Measurements from ENCODE around the gene AGK. TPM values are rescaled to one million over a fixed set of nuclear protein-coding genes. Genes with fewer than 3 reads are reported as not detected.
A peak's percentile ranks its signal among the peaks of the same experiment; 100 is the strongest.

The AGK gene
- total RNA-seq, 1 experiment from 2014 or later = 35.4 TPM

GRCh38 chr7:141527076-141527475, 24.1 kb upstream of the AGK start:
- ChIA-PET CTCF (no interaction called here), POLR2A (no interaction called here)
- no peak for DNase-seq (ENCODE audit: unreplicated experiment)
- Mint-ChIP-seq H3K4me3 (ENCODE audit: unreplicated experiment) (no peak overlapping the region), H3K27ac (ENCODE audit: low read depth, unreplicated experiment) (no peak overlapping the region), H3K27me3 (ENCODE audit: insufficient read depth, unreplicated experiment) (peaks cover 22% of the 10 kb centered on the region), H3K4me1 (ENCODE audit: insufficient read depth, unreplicated experiment) (no peaks in the 10 kb centered on the region), H3K9me3 (ENCODE audit: unreplicated experiment) (no peaks in the 10 kb centered on the region), H3K36me3 (ENCODE audit: insufficient read depth, unreplicated experiment) (no peaks in the 10 kb centered on the region)
- intact Hi-C loops (cut with micrococcal nuclease) = no loop called here
- no TSS peak for BruUV-seq (replicated peaks)
- TF ChIP-seq CTCF (IDR thresholded peaks at IDR 0.05; ENCODE audit: unreplicated experiment) = no peak

- DNase-seq (ENCODE audit: unreplicated experiment) = no peak
- CTCF ChIA-PET = interaction anchor here (0.5 to 0.6 kb wide), 3 partner anchors 79 to 725 kb away, joined by 3 to 4 read pairs (median 3); no protein-coding TSS in a partner anchor
- intact Hi-C loops (cut with micrococcal nuclease) = no loop called here
- peaks cover 22% of the 10 kb centered on the region for H3K27me3 Mint-ChIP-seq (ENCODE audit: insufficient read depth, unreplicated experiment)
- no peak for TF ChIP-seq CTCF (IDR thresholded peaks at IDR 0.05; ENCODE audit: unreplicated experiment)
- no peaks in the 10 kb centered on the region for H3K36me3 Mint-ChIP-seq (ENCODE audit: insufficient read depth, unreplicated experiment)
- H3K9me3 Mint-ChIP-seq (ENCODE audit: unreplicated experiment) = no peaks in the 10 kb centered on the region
- BruUV-seq (replicated peaks) = no TSS peak
- H3K4me3 Mint-ChIP-seq (ENCODE audit: unreplicated experiment) = no peak overlapping the region
- no peak overlapping the region for H3K27ac Mint-ChIP-seq (ENCODE audit: low read depth, unreplicated experiment)
- no peaks in the 10 kb centered on the region for H3K4me1 Mint-ChIP-seq (ENCODE audit: insufficient read depth, unreplicated experiment)
- POLR2A ChIA-PET = no interaction called here
Observed at GRCh38 chr7:141528399-141528798, 22.8 kb upstream of the AGK start.

GRCh38 chr7:141533149-141533949, 17.9 kb upstream of the AGK start:
- Mint-ChIP-seq H3K36me3 (ENCODE audit: insufficient read depth, unreplicated experiment) (no peaks in the 10 kb centered on the region), H3K4me3 (ENCODE audit: unreplicated experiment) (no peak overlapping the region), H3K27ac (ENCODE audit: low read depth, unreplicated experiment) (no peak overlapping the region), H3K4me1 (ENCODE audit: insufficient read depth, unreplicated experiment) (no peaks in the 10 kb centered on the region), H3K27me3 (ENCODE audit: insufficient read depth, unreplicated experiment) (peaks cover 23% of the 10 kb centered on the region), H3K9me3 (ENCODE audit: unreplicated experiment) (no peaks in the 10 kb centered on the region)
- peak; percentile 89 for TF ChIP-seq CTCF (IDR thresholded peaks at IDR 0.05; ENCODE audit: unreplicated experiment)
- BruUV-seq (replicated peaks) = no TSS peak
- CTCF ChIA-PET = interaction anchor here (0.5 to 3.5 kb wide), 50 partner anchors 8 to 782 kb away, joined by 3 to 32 read pairs (median 4); partner anchors contain the start of genes AGK and MRPS33
- intact Hi-C loops (cut with micrococcal nuclease) = loop anchor here (1.0 to 10.0 kb wide), 6 partner anchors 117 to 1019 kb away; partner anchors contain the start of gene MRPS33
- DNase-seq (ENCODE audit: unreplicated experiment) = peak; percentile 78
- POLR2A ChIA-PET = interaction anchor here (0.7 kb wide), 1 partner anchor 42 kb away, joined by 3 read pairs; no protein-coding TSS in a partner anchor
